ENCODE measurements around the gene SPDYC.

DNA sequence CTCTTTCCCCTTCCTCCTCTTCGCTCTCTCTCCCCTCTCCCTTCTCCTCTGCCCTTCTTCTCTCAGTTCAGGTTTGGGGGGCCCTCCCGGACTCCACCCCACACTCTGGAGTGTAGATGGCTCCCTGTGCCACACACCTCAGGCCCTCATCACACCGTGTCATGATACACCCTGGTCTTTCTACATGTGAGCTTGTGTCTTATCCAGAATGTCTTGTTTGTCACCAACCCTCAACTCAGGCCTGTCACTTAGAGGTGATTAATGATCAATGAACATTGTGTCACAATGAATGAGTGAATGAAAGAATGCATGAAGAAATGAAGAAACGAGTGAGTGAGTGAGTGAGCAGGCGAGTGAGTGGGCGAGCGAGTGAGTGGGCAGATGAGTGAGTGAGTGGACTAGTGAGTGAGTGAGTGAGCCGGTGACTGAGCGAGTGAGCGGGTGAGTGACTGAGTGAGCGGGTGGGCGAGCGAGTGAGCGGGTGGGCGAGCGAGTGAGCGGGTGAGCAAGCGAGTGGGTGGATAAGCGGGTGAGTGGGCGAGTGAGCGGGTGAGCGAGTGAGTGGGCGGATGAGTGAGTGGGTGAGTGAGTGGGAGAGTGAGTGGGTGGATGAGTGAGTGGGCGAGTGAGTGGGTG lies 45.5 kb downstream of the SPDYC start:
- TF ChIP-seq CTCF (conservative IDR thresholded peaks at IDR 0.05; ENCODE audit: low read depth in 2 of 2) (no peak), POLR2AphosphoS5 (IDR thresholded peaks at IDR 0.05; ENCODE audit: low read depth) (no peak), EZH2 (IDR thresholded peaks at IDR 0.05; ENCODE audit: low read depth, unreplicated experiment) (no peak)
